ENCODE measurements around the gene KRTAP12-1. TPM values are rescaled to one million over a fixed set of nuclear protein-coding genes. Genes with fewer than 3 reads are reported as not detected.

KRTAP12-1 gene
- total RNA-seq, 1 donor = not detected

GRCh38 chr21:44727321-44727720 lies 45.4 kb upstream of the KRTAP12-1 start:
- no peak for DNase-seq (ENCODE audit: low read depth)
- TF ChIP-seq CTCF (IDR thresholded peaks at IDR 0.05; ENCODE audit: insufficient read depth, low read depth, low read length) = no peak

GRCh38 chr21:44726826-44727225 lies 44.9 kb upstream of the KRTAP12-1 start:
- no peak for DNase-seq (ENCODE audit: low read depth)
- H3K4me3 ChIP-seq (ENCODE audit: low read depth, low read length) = no peak overlapping the region

More at GRCh38 chr21:44727321-44727720, 45.4 kb upstream of the KRTAP12-1 start:
- H3K4me3 ChIP-seq (ENCODE audit: low read depth, low read length) = no peak overlapping the region

GRCh38 chr21:44724926-44725325 lies 43.0 kb upstream of the KRTAP12-1 start:
- DNase-seq (ENCODE audit: low read depth) = no peak
- TF ChIP-seq CTCF (IDR thresholded peaks at IDR 0.05; ENCODE audit: insufficient read depth, low read depth, low read length) = no peak
- H3K4me3 ChIP-seq (ENCODE audit: low read depth, low read length) = no peak overlapping the region

More at GRCh38 chr21:44726826-44727225, 44.9 kb upstream of the KRTAP12-1 start:
- TF ChIP-seq CTCF (IDR thresholded peaks at IDR 0.05; ENCODE audit: insufficient read depth, low read depth, low read length) = no peak

- no peak for TF ChIP-seq CTCF (IDR thresholded peaks at IDR 0.05; ENCODE audit: insufficient read depth, low read depth, low read length)
- H3K4me3 ChIP-seq (ENCODE audit: low read depth, low read length) = no peak overlapping the region
- no peak for DNase-seq (ENCODE audit: low read depth)
These were observed 42.2 kb upstream of the KRTAP12-1 start for GRCh38 chr21:44724196-44724595.

GRCh38 chr21:44723177-44724131 lies 41.5 kb upstream of the KRTAP12-1 start:
- TF ChIP-seq CTCF (IDR thresholded peaks at IDR 0.05; ENCODE audit: insufficient read depth, low read depth, low read length) = no peak
- no peak overlapping the region for H3K4me3 ChIP-seq (ENCODE audit: low read depth, low read length)
- DNase-seq (ENCODE audit: low read depth) = no peak

- no peak overlapping the region for H3K4me3 ChIP-seq (ENCODE audit: low read depth, low read length)
These were observed 40.8 kb upstream of the KRTAP12-1 start for GRCh38 chr21:44722731-44723130.

More at GRCh38 chr21:44722731-44723130, 40.8 kb upstream of the KRTAP12-1 start:
- TF ChIP-seq CTCF (IDR thresholded peaks at IDR 0.05; ENCODE audit: insufficient read depth, low read depth, low read length) = no peak
- DNase-seq (ENCODE audit: low read depth) = no peak

Data from fibroblast of villous mesenchyme (primary cell).